Measurements from ENCODE around the gene SLC16A8. TPM values are rescaled to one million over a fixed set of nuclear protein-coding genes. Genes with fewer than 3 reads are reported as not detected.

Gene SLC16A8
- polyA plus RNA-seq, 3 donors, result not detected

DNA sequence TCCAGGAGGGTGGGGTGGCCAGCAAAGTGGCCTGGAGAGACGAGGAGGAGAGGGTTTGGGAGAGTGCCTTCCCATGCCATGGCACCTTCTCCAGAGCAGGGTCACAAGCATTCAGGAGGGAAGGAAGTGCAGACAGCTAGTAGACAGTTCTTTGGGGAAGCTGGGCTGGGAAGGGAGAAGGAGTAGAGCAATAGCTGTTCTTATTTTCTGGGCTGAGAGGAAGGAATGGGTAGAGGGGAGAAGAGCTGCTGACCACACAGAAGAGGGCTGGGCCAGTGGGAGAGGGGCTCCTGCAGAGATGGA is 41.5 kb downstream of the SLC16A8 start:
- H3K27me3 Mint-ChIP-seq (ENCODE audit: low read depth in 3 of 3), result peaks cover 0 to 3% (median 2%) of the 10 kb centered on the region in 3 donors
- TF ChIP-seq, protein P1, sequence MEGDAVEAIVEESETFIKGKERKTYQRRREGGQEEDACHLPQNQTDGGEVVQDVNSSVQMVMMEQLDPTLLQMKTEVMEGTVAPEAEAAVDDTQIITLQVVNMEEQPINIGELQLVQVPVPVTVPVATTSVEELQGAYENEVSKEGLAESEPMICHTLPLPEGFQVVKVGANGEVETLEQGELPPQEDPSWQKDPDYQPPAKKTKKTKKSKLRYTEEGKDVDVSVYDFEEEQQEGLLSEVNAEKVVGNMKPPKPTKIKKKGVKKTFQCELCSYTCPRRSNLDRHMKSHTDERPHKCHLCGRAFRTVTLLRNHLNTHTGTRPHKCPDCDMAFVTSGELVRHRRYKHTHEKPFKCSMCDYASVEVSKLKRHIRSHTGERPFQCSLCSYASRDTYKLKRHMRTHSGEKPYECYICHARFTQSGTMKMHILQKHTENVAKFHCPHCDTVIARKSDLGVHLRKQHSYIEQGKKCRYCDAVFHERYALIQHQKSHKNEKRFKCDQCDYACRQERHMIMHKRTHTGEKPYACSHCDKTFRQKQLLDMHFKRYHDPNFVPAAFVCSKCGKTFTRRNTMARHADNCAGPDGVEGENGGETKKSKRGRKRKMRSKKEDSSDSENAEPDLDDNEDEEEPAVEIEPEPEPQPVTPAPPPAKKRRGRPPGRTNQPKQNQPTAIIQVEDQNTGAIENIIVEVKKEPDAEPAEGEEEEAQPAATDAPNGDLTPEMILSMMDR (IDR thresholded peaks at IDR 0.05), result no peak
- Histone ChIP-seq H3K4me3 (replicated peaks in 1 of 3; ENCODE audit: low read depth in 2 of 3, low read length in 3 of 3) (peak overlapping the region in 1 of 3 experiments; percentile 45), H3K36me3 (replicated peaks in 1 of 2; ENCODE audit: control insufficient read depth in 1 of 2, insufficient read depth in 2 of 2, low read length in 2 of 2) (no peaks in the 10 kb centered on the region), H3K9me3 (replicated peaks in 1 of 2; ENCODE audit: control insufficient read depth in 1 of 2, insufficient read depth in 1 of 2, low read length in 2 of 2) (no peaks in the 10 kb centered on the region), H3K4me2 (replicated peaks; ENCODE audit: extremely low read depth, low read length, poor library complexity, severe bottlenecking) (peak overlapping the region; percentile 66), H3K27me3 (ENCODE audit: control insufficient read depth in 2 of 2, insufficient read depth in 2 of 2, low read length in 2 of 2) (no peaks in the 10 kb centered on the region), H2AFZ (ENCODE audit: insufficient read depth, low read depth, low read length, poor library complexity, severe bottlenecking) (peak overlapping the region; percentile 47), H4K20me1 (ENCODE audit: insufficient read depth, low read length) (no peaks in the 10 kb centered on the region), H3K4me1 (ENCODE audit: control insufficient read depth in 1 of 2, insufficient read depth in 2 of 2, low read length in 2 of 2) (peaks cover 24% of the 10 kb centered on the region in 2 donors), H3K9ac (ENCODE audit: insufficient read depth, low read length, poor library complexity, severe bottlenecking) (peak overlapping the region; percentile 40), H3K79me2 (ENCODE audit: insufficient read depth, low read length) (no peaks in the 10 kb centered on the region), H3K27ac (ENCODE audit: low read depth in 1 of 2, low read length in 2 of 2) (no peak overlapping the region)
- H3K4me1 Mint-ChIP-seq, result peaks cover 26% of the 10 kb centered on the region
- H3K36me3 Mint-ChIP-seq, result no peaks in the 10 kb centered on the region
- DNase-seq, result no peak
- H3K9me3 Mint-ChIP-seq, result peaks cover 0 to 2% (median 0%) of the 10 kb centered on the region in 7 donors
- intact Hi-C loops (cut with micrococcal nuclease), result no loop called here
- peak overlapping the region in 2 of 7 donors; percentile 5 to 6 for H3K27ac Mint-ChIP-seq
- peak overlapping the region; percentile 55 to 91 for H3K4me3 Mint-ChIP-seq
- 0% methylated on average over 1 of the region's 1 CpG for WGBS (ENCODE audit: insufficient coverage)

DNA sequence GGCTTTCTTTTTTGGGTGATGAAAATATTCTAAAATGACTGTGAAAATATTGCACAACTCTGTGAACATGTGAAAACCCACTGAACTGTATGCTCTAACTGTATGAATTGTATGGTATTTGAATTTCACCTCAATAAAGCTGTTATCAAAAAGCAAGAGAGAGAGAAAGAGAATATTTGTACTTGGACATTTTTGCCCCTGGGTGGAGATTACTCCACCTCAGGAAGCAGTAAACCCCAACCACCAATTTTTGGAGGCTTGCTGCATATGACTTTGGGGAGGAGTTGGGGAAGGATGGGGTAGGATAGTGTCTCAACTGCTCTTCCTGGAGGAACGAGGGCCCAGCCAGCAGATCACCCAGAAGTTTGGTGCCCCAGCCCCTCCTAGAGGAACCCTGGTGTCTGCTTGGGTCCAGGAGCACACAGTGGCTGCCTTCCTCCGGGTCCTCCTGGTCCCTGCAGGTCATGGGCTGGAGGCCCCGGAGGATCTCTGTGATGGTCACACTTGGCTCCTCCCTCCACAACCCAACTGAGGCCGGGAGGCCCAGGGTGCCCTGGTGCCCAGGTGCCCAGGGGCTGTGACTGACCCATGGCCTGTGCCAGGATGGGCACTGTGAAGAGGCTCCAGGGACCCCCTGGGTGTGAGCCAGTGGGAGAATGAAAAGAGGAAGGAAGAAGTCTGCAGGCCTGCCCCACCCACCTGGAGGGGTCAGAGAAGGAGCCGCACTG is 42.1 kb downstream of the SLC16A8 start:
- Histone ChIP-seq H3K27ac (ENCODE audit: low read depth in 1 of 2, low read length in 2 of 2) (peak overlapping the region; percentile 12 to 51), H3K4me1 (ENCODE audit: control insufficient read depth in 1 of 2, insufficient read depth in 2 of 2, low read length in 2 of 2) (peaks cover 24% of the 10 kb centered on the region in 2 donors), H3K79me2 (ENCODE audit: insufficient read depth, low read length) (no peaks in the 10 kb centered on the region), H3K9ac (ENCODE audit: insufficient read depth, low read length, poor library complexity, severe bottlenecking) (peak overlapping the region; percentile 40), H3K9me3 (replicated peaks in 1 of 2; ENCODE audit: control insufficient read depth in 1 of 2, insufficient read depth in 1 of 2, low read length in 2 of 2) (no peaks in the 10 kb centered on the region), H3K27me3 (ENCODE audit: control insufficient read depth in 2 of 2, insufficient read depth in 2 of 2, low read length in 2 of 2) (no peaks in the 10 kb centered on the region), H3K4me2 (replicated peaks; ENCODE audit: extremely low read depth, low read length, poor library complexity, severe bottlenecking) (peak overlapping the region; percentile 66), H3K4me3 (replicated peaks in 1 of 3; ENCODE audit: low read depth in 2 of 3, low read length in 3 of 3) (peak overlapping the region in 1 of 3 experiments; percentile 45), H2AFZ (ENCODE audit: insufficient read depth, low read depth, low read length, poor library complexity, severe bottlenecking) (peak overlapping the region; percentile 47), H3K36me3 (replicated peaks in 1 of 2; ENCODE audit: control insufficient read depth in 1 of 2, insufficient read depth in 2 of 2, low read length in 2 of 2) (no peaks in the 10 kb centered on the region), H4K20me1 (ENCODE audit: insufficient read depth, low read length) (no peaks in the 10 kb centered on the region)
- Mint-ChIP-seq H3K4me3 (peak overlapping the region; percentile 55 to 91), H3K27me3 (ENCODE audit: low read depth in 3 of 3) (peaks cover 0 to 3% (median 2%) of the 10 kb centered on the region in 3 donors), H3K27ac (peak overlapping the region in 3 of 7 donors; percentile 3 to 23 (median 15)), H3K4me1 (peaks cover 26% of the 10 kb centered on the region), H3K36me3 (no peaks in the 10 kb centered on the region), H3K9me3 (peaks cover 0 to 2% (median 0%) of the 10 kb centered on the region in 7 donors)
- WGBS (ENCODE audit: insufficient coverage), result 30% methylated on average over 4 of the region's 5 CpGs
- DNase-seq, result no peak
- TF ChIP-seq, protein P1 (IDR thresholded peaks at IDR 0.05), result no peak
- intact Hi-C loops (cut with micrococcal nuclease), result no loop called here
